ELF-1 (cell line): ENCODE results near the gene FOXP3.
"Not testable (repeated sequence)": the region's sequence is repeated elsewhere in the genome, so short reads cannot be mapped to it uniquely, and the experiment has no call there.

ENCODE experiments used
- DNase-seq: peaks from one replicate; pipeline ENCODE4 v3.0.0-alpha.2; 2016; ENCODE audit warnings: low read depth, low spot score

Gene FOXP3, protein sequence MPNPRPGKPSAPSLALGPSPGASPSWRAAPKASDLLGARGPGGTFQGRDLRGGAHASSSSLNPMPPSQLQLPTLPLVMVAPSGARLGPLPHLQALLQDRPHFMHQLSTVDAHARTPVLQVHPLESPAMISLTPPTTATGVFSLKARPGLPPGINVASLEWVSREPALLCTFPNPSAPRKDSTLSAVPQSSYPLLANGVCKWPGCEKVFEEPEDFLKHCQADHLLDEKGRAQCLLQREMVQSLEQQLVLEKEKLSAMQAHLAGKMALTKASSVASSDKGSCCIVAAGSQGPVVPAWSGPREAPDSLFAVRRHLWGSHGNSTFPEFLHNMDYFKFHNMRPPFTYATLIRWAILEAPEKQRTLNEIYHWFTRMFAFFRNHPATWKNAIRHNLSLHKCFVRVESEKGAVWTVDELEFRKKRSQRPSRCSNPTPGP

DNA sequence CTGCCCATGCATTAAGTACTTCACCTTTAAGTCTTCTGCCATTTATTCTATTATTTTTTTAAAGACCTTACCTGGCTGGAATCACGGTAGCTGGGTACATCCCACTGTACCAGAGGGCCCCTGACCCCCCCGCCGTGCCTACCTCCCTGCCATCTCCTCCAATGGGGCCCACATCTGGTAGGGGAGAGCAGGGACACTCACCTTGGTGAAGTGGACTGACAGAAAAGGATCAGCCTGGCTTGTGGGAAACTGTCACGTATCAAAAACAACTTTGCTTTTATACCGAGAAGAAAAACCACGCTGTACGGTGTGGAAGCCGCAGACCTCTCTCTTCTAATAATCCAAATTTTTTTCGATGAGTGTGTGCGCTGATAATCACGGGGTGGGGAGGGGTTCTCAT is at the start of gene FOXP3:
Gene FOXP3 (minus strand): TSS at position 251 of the 400 bp plus-strand sequence. CDS start 6,205 bp downstream, outside the sequence.
- no peak for DNase-seq

DNA sequence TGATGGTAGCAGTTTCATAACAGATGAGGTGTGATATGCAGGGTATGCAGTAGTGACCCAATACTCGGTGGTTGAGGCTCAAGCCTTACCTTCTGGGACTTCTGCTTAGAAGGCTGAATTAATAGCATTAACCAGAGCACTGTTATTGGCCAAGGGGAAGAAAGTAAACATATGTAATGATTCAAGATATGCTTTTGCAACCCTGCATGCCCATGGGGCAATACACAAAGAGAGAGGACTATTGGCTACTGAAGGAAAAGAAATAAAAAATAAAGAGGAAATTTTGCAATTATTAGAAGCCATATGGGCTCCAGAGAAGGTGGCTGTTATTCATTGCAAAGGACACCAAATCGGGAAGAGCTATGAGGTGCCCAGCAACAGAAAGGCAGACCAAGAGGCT is 47.7 kb upstream of the FOXP3 start:
- DNase-seq, result no peak

DNA sequence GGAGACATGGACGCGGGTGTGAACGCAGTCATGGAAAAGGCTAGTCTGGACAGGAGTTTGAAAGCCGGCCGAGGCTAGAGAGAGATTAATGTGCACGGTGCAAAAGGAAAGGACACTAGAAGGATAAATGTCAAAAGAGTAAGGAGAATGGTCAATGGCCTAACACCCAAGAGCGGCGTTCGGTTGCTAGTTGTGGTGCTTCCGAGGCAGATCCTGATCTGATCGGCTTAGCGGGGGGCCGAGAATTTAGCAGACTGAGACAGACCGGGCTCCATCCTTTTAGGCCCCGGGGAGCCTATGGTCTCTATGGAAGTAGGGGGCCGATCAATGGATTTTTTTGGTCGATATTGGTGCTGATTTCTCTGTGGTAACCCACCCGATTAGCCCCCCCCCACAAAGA is 45.9 kb upstream of the FOXP3 start:
- peak; percentile 39 for DNase-seq

DNA sequence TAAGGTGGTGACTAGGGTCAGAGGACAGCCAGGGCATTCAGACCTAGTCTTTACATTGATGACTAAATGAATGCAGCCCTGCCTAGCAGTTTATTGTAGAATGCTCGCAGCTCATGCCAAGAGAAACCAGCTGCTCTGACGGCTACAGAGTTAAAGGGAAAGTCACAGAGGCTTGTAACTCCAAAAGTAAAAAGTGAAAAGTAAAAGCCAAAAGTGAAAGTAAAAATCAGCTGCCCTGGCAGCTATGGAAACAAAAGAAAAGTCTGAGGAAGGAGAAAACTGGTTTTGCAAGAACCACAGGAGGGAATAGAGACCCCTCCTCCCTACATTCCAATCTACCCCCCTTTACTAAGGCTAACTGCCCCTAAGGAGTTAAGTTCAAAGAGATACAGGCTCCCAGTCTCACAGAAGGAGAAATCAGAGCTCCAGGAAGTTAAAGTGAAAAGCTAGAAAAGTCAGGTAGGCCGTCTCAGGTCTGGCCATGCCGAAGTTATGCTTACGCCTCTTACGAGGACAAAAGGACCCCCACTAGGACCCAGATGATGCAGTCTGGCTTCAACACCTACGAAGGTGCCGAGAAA is 45.0 kb upstream of the FOXP3 start:
- DNase-seq, result peak; percentile 89

DNA sequence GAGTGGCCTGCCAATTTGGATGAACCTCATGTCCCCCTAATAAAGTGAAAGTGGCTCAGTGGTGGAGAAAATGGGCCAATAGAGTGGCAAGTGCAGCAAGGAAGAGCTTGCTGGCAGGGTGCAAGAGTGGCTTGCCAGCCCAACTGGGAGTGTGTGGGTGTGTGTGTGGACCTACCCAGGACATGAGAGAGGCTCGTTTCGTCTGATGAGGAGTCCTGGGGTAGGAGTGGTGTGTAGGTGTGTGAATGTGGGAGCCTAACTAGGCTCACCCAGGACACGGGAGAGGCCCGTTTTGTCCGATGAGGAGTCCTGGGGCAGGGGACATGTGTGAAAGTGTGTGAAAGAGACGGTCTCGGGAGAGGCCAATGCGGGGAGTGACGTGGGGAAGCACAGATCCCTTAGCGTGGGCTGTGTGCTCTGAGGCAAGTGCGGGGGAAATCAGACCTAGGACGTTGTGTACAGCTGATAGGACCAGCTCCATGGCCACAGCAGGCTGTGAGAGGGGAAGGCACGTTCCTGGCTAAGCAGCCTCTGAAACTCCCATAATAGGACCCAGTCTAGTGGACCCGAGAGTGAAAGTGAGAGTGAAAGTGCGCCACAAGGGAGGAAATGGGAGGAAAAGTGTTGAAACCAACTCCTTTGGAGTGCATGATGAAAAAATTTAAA is 44.2 kb upstream of the FOXP3 start:
- DNase-seq, result peak; percentile 18

DNA sequence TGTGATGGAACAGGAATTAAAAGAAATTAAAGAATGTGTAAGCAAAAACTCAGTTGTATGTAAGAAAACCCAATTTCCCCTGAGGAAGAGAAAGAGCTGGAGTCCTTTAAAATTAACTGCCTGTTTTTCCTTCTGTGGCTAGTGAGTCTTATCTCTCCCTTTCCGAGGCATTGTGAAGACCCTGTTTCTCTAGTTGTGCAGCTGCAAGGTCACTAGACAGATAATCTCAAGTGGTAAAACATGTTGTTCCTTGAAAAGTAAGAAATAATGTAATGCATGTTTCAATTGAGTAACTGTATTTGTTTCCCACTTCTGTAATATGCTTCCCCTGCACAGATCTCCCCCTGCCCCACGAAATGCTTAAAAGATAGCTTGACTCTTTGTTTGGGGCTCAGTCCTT is 43.3 kb upstream of the FOXP3 start:
- DNase-seq, result not testable (repeated sequence)

DNA sequence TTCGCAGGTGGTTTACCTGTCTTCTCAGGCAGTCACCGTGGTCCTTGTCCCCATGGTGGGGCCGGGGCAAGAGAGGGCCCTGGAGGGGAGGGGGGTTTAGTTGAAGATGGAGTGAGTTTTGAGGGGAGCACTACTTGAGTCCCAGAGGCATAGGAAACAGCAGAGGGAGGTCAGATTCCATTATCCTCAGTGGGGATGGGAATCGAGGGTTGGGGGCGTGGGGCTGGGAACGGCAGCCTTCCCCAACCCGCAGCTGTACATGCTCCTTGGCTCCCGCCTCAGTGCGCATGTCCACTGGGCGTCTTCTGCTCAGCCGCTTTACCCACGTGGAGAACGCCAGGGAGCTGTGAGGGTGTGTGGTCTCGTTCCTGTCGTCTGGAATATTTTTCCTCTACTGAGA is 38.8 kb upstream of the FOXP3 start, which contains the start of gene GAGE10:
Gene GAGE10 (plus strand): TSS at position 301 of the 400 bp plus-strand sequence. CDS start 1,214 bp downstream, outside the sequence.
- DNase-seq, result no peak

DNA sequence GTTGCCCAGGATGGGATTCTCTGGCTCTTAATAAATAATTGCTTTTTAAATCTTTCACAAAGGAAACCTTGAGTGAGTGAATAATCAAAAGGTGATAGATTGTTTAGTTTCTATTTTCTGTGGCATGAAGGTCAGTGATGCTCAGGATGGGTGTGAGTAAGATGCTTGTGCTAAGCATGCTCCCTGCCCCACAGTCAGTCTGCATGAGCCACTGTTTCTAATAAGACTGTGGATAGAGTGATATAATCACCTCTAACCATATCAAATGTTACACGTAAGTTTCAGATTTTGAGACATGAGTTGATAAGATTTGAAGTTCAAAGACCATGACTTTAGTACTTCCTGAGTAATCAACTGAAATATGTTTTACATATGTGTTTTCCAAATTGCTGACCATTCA is 36.2 kb upstream of the FOXP3 start:
- DNase-seq, result no peak

DNA sequence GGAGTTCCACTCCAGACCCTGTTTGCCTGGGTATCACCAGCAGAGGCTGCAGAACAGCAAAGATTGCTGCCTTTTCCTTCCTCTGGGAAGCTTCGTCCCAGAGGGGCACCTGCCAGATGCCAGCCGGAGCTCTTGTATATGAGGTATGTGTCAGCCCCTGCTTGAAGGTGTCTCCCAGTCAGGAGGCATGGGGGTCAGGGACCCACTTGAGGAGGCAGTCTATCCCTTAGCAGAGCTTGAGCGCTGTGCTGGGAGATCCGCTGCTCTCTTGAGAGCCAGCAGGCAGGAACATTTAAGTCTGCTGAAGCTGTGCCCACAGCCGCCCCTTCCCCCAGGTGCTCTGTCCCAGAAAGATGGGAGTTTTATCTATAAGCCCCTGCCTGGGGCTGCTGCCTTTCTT is 34.8 kb upstream of the FOXP3 start:
- DNase-seq, result not testable (repeated sequence)

DNA sequence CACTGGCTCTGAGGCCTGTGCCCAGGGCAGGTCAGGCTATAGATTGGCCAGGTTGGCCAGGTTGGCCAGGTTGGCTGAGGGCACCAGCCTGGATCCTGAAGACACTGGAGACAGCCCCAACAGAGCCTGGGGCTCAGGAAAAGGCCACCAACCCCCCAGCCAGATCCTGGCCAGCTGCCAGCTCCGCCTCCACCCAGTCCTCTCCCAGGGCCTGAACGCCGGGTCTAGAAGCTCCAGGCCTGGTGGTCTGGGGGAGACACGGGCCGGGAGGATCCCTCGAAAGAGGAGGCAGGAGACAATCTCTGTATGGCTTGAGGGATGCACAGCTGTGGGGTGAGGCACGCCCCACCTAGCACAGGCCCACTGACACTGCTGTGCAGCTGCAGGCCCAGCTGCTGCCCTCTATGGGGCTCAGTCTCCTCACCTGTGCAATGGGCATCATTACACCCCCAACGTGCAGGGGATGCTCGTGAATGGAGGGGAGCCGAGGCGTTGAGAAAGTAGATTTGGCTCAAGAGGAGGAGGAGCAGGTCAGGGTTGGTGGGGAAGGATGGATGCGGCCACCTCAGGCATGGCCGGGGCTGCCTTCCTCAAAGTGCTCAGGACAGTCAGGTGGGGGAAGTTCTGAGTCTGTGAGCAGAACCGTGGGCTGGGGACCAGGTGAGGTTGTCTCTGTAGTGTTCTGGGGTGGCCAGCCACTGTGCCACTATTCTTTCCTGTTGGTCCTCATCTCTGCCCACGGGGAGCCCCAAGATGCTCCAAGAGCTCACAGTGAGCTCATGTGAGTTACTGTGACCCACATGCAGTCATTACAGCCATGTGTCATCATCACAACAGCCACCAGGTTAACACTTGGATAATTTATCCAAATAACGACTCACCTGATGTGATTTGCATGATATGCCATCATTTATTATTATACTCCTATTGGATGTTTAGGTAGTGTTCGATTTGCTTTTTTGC is 28.2 kb upstream of the FOXP3 start:
- DNase-seq, result no peak

DNA sequence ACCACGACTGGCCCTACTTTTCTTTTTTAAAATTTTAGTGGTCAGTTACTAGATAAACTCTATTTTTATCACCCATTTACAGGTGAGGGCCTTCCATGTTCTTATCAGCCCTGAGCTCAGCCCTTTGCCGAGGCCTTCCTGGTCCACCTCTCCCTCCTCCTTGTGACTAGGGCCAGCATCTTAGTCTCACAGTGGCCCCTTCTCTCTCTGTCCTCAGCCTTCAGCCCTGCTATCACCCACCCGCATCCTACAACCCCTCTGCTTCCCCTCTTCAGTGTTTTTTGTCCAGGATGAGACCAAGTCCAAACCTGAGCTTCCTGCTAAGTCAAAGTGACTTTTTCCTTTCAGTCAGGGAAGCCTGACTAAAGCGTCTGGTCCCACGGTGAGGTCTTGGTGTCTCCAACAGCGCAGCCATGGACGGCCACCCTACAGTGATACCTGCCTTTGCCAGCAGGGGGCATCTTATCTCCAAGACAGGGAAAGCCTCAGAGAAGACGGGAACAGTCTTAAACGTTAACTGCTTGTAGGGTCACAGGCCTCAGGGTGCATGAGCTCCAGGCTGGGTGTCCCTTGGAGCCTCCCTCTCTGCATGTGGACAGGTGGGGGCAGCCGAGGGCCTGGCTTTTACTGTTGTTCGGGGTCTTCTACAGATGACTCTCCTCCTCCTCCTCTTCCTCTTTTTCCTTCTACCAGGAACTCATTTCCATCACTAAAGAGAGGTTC is 27.3 kb upstream of the FOXP3 start:
- peak; percentile 91 for DNase-seq

DNA sequence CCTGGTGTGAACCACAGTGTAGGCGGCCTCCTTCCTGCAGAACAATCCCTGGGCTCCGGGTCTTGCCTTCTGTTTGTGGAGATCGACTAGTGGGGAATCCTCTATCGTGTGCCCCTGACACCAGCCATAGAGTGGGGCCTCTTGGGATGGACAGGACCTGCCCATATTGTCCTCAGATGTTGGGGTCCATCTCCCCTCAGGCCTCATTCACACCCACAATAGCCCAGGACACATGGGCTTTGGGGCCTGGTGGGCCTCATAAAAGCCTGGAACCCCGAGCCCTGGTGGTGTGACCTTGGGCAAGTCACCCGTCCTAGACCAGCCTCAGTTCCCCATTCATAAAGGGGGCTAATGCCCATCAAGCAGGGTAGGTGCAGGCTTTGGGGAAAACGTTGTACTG is 25.7 kb upstream of the FOXP3 start:
- no peak for DNase-seq

DNA sequence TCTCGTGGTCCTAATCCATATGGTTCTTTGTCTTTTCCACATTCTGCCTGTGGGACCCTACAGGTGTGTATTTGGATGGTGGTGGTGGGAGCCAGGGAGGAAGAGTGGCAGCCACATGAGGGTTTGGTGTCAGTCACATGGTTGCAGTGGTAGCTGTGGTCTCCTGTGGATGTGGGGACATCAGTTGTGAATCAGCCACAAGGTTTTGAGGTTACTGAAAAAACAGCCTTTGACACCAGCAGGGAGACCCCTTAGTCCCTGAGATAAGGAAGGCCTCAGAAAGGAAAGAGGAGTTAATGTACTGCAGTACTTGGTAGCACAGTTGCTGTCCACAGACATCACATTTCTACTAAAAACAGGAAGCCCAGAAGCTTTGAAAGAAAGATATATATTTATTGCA is 23.2 kb upstream of the FOXP3 start:
- DNase-seq, result no peak

DNA sequence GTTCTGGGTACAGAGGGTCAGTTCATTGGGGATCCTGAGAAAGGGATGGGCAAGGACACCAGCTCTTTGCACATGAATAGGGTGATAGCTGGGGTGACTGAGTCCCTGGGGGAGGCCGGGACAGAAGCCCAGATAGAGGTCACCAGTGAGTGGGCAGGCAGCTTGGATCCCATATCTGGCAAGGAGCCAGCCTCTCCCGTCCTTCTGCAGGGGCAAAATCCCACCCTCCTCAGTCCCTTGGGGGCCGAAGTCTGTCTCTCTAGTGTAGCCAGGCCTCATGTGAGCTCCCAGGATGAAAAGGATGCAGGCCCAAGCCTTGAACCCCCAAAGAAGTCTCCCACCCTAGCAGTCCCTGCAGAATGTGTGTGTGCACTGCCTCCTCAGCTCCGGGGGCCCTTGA is 22.1 kb upstream of the FOXP3 start:
- no peak for DNase-seq

DNA sequence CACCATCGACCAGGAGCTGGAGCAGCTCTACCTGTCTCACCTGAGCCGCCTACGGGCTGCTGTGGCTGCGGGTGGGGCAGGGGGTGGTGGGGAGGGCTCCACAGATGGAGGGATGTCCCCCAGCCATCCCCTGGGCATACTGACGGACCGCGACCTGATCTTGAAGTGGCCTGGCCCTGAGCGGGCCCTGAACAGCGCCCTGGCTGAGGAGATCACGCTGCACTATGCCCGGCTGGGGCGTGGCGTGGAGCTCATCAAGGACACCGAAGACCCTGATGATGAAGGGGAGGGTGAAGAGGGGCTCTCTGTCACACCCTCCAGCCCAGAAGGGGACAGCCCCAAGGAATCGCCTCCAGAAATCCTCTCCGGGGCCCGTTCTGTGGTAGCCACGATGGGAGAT is 21.6 kb upstream of the FOXP3 start:
- DNase-seq, result no peak

DNA sequence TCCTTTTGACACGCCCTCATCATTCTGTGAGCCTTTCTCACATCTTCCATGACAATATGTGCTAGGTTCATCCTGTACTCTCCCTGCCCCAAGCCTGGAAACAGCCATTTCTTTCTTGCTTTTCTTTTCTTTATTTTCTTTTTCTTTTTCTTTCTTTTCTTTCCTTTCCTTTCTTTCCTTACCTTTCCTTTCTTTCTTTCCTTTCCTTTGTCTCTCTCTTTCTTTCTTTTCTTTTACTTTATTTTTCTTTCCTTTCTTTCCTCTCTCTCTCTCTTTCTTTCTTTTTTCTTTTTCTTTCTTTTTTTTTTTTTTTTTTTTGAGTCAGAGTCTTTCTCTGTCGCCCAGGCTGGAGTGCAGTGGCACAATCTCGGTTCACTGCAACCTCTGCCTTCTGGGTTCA is 19.7 kb upstream of the FOXP3 start:
- DNase-seq, result no peak

DNA sequence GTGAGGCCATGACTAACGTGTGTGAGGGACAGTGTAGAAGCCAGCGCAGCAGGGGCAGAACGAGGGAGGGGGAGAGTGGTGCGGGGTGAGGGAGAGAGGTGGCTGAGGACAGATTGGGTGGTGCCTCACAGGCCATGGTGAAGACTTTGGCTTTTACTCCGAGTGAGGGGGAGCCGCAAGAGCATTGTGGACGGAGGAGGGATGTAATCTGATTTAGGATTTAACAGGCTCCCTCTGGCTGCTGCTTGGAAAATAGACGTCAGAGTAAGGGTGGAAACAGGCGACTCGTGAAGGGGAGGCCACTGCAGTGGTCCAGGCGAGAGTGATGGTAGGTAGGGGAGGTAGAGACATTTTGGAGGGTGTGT is 18.1 kb upstream of the FOXP3 start:
- peak; percentile 62 for DNase-seq

DNA sequence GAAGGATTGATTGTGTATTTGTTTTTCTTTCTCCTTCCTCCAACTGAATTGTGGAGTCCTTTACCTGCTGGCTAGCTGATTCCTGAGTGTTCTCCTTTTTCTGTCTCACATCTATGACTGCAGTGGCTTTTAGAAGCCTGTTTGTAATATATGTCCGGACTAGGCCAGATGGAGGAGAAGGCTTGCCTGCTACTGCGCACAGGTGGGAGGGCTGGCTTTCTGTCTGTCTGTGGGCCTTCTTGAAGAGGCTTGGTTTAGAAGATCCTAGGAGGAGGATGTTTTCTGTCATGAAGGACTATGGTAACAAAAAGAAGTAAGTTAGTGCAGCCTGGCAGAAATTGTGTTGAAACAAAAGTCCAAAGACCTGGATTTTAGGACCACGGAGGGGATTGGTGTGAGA is 13.6 kb upstream of the FOXP3 start:
- no peak for DNase-seq

DNA sequence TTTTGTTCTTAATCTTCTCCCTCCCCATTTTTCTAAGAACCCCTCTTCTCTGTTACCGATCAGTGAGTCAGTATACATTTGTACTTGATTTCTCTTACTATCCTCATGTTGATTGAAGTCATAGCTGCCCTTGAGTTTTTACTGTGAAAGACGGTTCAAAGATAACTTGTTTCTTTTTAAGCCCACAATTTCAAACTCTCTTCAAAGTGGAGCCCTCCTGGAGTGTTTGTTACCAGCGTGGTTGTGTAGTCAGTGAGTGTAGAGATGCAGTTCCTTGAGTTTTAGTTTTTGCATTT is 13.0 kb upstream of the FOXP3 start:
- DNase-seq, result no peak

DNA sequence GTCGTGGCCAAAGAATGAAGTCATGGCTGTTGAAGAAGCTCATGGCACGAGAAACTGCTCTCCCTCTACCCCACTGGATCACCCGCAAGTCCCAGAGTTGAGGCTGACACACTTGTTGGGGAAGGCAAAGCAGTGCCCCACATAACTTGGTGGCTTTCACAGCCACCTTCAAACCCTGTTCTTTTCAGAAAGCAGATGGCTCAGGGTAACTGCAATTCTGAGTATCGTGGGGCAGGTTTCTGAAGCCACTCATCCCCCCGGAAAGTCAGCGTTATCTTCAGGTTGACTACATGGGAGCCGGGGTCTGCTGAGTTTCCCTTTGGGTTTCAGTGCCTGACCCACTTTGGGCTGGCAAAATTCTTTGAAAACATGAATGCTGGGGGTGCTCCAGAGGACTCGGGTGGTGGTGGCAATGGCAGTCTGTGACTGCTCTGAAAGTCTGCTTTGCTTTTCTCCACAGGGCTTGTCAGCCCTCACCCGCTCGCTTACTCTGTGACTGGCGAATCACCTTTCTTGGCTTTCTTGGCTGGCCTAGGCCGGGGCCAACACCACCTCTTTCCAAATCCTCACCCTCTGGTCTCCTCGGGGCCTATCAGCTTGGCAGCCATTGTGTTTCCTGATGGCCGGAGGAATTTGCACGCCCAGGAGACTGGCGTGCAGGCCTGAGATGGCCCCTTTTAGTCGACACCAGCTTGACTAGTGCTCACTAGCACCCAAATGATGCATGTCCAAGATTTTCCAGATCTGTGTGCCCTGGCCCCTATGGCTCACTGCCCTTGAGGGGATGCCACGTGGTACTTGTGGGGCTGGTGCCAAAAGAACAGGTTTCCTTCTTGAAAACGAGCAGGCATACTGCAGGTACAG is 12.4 kb upstream of the FOXP3 start:
- no peak for DNase-seq
